GM21390 (cell line): Measurements from ENCODE around the gene PROCA1.
"Not testable (repeated sequence)": the region's sequence is repeated elsewhere in the genome, so short reads cannot be mapped to it uniquely, and the experiment has no call there.

ENCODE experiments used
- ATAC-seq: cut with Tn5 transposase; IDR thresholded peaks from one replicate; pipeline ENCODE4 v1.9.1; 2021; ENCODE audit not compliant: unreplicated experiment

The PROCA1 gene

DNA sequence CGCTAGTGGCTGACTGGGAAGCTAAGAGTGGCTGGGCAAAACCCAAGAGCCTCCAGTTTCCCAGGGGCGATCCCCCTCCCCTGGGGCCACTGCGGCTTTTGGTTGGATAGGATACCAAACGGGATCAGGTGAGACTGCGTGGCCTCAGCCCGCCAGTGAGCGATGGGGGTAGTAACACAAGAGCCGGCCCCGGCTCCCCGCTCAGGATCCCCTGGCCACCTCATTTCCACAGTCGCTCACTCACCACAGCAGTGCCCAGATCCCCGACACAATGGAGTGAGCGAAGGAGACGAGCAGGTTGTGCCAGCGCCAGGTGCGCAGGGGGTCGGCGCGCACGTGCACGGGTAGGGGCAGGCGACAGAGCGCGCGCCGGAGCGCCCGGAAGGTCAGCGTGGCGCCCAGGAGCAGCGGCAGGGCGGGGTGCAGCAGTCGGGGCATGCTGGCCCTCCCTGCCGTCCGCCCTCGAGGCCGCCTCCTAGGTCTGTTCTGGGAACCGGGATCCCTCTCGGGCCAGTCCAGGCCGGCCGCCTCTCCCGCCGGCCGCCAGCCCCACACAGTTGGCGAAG is 14.1 kb upstream of the PROCA1 start:
- ATAC-seq: no peak

DNA sequence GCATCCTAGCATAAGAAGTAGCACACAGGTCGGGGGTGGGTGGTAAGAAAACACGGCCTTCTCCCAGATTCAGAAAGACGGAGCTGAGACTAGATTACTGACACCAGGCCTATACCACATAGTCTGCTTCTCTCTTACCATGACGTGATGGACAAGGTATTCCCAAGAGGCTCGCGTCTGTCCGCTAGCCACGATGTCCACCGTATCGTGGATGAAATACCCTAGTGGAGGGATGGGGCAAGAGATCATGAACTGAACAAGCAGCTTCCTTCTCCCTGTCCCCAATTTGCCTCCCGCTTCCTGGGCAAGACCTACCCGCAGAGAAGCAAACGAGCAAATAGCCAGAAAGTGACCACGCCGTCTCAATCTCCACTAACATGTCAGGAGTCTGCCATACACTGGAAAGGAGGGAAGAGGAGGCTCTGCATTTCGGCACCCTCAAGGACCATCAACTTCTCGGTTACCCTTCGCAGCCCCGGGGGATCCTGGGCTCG is 13.5 kb upstream of the PROCA1 start:
- ATAC-seq: no peak

DNA sequence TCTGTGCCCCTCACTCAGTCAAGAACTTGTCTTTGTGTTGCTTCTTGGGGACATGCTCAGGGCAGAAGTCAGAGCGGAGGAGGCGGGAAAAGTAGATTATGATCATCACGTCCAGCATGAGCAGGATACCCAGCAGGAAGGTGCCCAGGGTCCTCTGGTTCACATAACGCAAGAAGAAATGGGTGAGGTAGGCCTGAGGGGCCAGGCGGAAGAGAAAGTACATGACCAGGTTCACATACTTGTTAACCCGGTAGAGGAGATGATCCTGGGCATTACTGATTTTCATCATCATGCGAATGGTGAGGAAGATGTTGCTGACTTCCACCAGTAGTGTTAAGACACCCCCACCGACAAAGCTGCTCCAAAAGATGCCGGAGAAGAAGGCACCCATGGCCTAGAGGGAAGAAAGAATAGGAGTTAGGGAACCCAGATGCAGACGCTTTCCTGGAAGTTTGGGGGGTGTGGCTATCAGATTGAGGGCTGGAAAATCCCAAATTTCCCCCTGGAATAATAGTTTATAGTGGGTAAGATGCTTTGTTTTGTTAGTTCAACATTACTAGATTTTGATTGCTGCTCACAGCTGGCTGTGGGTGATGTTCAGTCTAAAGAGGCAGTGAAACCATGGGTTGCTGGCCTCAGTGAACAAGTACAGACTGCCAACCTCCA is 12.9 kb upstream of the PROCA1 start:
- ATAC-seq: no peak

DNA sequence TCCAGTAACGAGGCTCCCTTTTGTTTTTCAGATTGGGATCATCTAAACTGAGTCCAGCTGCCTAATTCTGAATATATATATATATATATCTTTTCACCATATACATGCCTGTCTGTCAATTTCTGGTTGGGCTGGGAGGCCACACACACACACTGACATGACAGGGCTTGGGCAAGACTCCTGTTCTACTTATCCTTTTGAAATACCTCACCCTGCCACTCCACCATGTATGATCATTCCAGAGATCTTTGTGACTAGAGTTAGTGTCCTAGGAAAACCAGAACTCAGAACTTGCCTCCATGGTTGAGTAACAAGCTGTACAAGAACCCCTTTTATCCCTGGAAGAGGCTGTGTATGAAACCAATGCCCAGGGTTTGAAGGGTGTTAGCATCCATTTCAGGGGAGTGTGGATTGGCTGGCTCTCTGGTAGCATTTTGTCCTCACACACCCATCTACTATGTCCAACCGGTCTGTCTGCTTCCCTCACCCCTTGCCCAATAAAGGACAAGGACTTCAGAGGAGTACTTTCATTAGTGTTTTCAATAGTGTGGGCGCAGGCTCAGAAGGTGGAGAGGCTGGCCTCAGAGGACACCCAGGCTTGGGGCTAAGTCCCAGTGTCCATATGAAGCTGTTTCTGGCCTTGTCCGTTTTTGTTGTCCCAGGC is 12.3 kb upstream of the PROCA1 start:
- ATAC-seq: not testable (repeated sequence)

DNA sequence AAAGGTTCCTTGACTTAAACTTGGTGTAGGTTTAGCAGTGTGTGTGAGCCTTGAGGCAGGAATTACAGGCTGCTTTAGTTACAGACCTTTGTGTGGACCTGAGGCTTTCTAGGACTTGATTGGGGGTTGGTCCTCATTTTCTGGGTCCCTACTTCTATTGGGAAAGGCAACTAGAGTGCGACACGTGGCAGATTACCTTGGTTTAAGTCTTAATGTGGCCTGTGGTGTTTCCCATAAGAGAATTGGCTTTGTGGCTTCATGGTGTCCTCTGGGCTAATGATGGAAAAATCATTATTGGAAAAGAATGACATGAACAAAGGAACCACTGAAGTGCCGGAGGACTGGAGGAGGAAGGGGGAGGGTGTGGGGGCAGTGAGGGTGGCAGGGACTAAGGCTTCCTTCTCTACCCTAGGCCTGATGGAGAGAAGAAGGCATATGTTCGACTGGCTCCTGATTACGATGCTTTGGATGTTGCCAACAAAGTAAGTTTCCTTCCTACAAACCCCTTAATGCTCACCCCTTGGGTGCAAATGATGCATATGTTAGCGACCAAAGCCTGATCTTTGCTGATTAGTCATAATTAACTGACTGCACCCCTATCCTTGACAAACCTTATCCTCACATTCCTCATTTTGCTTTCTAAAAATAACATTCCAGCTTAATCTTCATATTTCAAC is 11.6 kb upstream of the PROCA1 start:
- ATAC-seq: no peak

DNA sequence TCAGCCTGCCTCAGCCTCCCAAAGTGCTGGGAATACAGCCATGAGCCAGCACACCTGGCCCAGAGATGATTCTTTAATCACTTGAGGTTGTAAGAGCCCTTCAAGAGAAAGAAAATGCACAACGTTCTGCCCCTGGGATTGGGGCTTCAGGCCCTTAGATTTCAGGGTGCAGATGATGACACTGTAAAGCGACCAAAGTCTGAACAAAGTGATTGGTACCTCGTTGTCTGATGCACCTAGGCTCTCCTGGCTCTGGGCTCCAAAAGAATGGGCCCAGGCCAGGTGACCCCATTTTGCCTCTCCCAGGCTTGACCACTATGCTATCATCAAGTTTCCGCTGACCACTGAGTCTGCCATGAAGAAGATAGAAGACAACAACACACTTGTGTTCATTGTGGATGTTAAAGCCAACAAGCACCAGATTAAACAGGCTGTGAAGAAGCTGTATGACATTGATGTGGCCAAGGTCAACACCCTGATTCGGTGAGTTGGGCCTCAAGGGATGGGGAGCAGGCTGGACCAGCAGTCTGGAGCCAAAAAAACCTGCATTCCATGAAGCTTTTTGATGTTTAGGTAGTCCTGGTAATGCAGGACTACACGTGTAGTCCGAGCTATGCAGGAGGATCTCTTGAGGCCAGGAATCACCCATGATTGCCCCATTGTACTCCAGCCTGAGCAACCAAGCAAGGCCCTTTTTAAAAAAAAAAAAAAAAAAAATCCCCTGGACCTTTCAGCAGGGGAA is 10.9 kb upstream of the PROCA1 start:
- no peak for ATAC-seq

DNA sequence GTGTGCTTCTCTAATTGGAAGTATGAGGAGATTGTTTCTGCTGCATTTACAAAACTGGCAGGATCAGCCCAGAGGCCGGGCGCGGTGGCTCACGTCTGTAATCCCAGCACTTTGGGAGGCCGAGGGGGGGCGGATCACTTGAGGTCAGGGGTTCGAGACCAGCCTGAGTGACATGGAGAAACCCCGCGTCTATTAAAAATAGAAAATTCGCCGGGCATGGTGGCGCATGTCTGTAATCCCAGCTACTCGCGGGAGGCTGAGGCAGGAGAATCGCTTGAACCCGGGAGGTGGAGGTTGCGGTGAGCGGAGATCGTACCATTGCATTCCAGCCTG is 9.3 kb upstream of the PROCA1 start:
- not testable (repeated sequence) for ATAC-seq

DNA sequence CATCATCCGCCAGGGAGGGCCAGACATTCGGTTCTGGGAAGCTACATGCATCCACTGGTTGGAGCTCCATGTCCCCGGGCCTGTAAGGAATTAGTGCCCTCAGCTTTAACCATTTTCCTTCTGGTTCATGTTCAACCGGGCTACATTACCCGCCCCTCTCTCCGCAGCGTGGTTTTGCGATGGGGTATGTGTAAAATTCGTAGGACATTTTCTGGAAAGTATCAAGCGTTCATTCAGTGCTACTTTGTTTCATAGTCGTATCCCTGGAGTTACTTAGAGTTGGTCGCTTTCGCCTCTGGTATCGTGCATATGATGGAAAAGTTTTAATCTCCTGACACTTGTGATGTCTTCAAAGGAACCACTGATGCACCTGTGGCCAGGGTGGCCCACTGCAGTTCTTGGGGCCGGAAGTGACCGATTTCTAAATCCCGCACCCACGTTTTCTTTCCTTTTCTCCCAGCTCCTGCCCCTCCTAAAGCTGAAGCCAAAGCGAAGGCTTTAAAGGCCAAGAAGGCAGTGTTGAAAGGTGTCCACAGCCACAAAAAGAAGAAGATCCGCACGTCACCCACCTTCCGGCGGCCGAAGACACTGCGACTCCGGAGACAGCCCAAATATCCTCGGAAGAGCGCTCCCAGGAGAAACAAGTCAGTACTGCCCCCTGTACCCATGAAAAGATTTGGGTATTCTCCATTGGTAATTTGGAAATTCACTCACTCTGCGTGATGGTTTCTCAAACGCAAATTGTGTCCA is 8.7 kb upstream of the PROCA1 start:
- no peak for ATAC-seq

DNA sequence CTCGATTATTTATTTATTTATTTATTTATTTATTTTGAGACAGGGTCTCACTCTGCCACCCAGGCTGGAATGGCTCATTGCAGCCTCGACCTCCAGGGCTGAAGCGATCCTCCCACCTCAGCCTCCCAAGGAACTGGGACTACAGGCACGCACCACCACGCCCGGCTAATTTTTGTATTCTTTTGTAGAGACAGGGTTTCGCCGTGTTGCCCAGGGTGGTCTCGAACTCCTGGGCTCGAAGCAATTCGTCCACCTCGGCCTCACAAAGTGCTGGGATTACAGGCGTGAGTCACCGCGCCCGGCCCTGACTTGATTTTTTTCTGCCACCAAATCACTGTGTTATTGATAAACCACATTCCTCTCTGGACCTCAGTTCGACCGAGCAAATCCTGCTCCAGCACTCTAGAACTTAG is 7.3 kb upstream of the PROCA1 start:
- ATAC-seq: no peak

DNA sequence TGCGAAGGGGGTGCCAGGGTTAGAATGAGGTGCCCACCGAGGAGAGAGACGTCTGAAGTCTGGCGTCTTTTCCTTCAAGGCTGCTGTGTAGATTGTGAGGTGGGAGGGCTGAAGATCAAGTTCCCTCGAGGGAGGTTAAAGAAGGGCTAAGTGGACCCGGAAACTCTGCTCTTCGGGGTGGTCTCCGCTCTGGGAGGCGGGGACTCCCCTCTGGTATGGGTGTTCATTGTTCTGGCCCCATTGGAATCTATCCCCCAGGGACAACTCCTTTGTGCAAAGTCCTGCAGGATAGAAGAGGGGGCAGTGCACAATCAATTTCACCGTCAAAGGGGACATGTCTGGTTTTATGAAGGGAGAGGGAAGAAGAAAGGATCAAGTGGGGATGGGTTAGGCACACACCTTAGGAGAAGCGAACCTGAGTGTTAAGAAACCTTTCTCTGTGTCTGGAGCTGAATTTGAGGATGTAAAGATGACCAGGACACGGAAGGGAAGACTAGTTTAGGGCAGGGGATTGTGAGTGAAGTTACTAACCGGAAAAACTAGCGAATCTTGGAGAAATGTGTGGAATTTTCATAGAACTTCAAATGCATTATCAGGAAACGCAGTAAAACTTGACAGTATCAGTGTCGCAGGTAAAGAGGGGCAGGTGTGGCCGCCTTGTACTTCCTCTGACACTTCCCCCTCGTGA is 6.8 kb upstream of the PROCA1 start:
- ATAC-seq: no peak

DNA sequence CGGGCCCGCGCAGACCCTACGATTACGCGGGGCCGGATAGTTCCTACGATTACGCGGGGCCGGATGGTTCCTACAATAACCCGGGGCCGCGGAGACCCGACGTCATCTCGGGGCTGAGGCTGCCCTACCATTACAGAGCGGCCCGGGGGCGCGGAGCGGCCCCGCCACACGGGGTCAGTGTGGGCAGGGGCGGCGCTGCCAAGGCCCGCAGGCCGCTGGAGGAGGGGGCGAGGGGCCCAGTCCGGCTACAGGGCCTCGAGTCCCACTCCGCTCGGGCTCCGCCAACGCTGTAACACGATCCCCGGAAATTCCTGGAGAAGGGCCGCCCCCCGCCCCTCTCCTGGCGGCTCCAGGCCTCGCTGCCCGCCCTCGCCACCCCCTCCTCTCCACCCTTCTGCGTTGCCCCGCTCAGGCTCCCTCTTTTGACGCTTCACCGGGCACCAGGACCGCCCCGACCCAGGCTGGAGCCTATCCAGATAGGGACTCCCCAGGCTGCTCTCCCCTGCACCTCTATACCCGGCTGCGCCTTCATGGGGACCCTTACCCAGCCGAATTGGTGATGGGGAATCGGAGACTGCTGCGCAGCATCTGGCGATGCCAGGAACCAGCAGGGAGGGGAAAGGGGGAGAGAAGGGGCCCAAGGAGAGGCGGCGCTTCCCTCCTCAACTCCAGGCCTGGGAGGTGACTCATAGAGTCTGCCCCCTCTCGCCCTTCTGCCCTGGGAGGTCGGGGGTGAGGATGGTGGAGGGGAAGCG is 6.1 kb upstream of the PROCA1 start, which contains the start of gene RAB34:
Gene RAB34, minus strand, starts transcription at position 291 of the 755 bp plus-strand sequence. CDS start 602 bp downstream, outside the sequence.
- no peak for ATAC-seq

DNA sequence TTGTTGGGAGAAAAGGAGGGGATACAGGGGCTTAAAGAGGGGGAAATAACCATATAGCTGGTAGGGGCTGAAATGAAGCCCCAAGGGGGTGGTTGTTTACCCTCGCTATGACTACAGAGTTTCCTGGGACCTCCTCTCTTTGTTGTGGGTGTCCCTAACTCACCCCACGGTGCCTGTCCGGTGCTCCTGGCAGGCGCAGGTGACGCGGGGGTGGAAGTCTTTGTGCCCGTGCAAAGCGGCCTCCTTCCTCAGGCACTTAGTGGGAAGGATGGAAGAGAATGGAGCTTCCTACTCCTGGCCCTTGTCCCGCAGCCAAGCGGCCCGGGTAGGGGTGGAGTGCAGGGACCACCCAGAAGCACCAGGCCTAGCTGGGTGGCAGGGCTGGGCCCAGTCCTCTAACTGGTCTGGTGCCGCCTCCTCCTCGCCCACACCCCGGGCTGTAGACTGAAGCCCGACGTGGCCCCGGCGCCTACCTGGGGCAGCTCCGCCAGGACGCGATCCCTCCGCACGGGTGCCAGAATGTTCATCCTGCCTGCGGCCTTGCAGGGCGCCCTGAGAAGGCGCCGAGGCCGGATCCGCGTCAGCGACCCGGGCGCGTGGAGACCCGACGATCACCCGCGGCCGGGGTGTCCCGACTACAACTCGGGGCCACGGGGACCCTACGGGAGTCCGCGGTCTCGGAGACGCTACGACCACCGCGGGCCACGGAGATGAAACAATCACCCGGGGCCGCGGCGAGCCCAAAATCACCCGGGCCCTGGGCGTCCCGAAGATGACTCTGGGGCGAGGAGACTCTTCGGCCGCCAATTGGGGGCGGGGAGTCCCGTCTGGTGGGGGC is 5.3 kb upstream of the PROCA1 start:
- ATAC-seq: no peak

DNA sequence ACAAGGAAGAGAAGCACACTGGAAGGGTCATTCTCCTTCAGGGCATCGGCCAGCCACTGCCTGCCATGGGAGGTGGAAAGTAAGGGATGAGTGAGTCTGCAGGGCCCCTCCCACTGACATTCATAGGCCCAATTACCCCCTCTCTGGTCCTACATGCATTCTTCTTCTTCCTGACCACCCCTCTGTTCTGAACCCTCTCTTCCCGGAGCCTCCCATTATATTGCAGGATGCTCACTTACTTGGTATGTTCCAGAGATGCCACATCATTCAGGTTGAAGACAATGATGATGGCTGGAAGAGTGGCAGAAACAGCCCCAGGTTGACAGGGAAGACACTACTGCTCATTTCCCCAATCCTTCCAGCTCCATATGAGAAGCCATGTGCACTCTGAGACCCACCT is 3.5 kb upstream of the PROCA1 start:
- ATAC-seq: no peak

DNA sequence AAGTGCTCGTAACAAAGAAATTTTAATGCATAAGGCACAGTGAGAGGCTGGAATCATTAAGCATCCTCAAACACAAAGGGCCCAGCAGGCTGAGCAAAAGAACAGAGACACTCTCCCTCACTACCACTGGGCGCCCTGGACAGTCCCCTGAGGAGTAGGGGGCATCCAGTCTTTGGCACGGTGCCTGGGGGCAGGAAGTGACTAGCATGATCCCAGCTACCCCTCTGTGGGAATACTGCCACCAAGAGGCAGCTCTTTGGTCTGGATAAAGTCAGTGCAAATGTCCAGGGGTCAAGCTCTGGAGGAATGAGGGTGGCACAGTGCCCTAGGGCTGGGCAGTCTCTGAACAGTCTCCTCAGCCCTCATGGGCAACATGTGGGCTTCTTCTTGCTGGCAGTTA is 2.6 kb upstream of the PROCA1 start:
- no peak for ATAC-seq

DNA sequence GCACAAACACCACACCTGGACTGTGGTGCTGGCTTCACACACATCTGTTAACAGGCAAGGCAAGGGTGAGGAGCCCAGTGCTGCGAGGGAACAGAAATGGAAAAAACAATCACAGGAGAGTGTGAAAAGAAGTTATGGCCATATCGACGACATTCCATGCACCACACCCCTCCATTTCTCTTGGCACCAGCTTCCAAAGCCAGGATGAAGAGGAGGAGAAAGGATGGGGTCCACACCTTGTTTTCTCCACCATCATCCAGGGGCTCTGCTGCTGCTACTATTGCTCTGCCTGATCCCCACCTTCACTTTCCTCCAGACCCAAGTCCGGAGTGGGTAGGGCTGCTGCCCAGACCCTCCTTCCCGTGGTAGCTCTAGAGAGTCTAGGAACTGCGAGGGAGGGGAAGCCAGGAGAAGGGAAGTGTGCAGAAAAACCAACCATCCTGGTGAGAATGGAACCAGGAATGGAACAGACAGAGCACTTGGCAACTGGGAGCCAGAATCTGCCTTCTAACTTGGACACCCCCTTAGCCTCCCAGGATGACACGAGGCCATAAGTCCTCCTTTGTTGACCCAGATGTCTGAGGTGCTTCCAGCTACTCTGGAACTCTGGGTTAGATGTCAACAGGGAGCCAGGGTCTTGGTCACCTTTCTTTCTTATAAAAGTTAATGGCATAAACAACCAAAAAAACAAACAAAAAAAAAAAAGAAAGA is 1.2 kb upstream of the PROCA1 start:
- ATAC-seq: no peak

DNA sequence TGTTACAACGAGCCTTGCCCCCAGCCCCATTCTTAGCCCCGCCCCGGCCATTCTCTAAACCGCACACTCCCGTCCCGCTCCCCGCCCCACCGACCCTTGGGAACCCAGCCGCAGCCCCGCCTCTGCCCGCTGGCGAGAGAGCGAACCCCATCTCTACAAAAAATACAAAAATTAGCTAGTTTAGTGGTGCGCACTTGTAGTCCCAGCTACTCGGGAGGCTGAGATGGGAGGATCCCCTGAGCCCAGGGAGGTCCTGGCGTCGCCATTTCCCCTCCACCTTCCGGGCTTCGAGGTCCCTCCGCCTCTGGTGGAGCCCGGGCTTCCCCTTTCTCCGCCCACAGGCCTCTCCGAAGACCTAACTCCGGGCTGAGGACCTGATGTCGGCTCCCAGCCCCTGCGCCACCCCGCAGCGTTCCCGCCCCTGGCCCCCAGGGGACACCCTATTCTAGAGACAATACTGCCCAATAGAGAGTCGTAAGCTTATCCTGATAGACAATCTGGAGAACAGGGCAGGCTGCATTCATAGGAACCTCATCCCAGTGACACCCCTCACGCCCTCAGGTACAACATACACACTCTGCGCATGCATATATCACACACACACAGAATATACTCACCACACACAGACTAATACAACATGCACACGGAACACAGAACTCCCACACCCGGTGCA is 480 bp upstream of the PROCA1 start:
- peak; percentile 4 for ATAC-seq
